Measurements from ENCODE around the gene EXOG.

EXOG gene

GRCh38 chr3:38545983-38546382 lies 49.8 kb downstream of the EXOG start:
- H4K20me1 ChIP-seq (ENCODE audit: insufficient read depth): no peaks in the 10 kb centered on the region
- no peak overlapping the region for H3K27ac ChIP-seq
- no peaks in the 10 kb centered on the region for H3K79me2 ChIP-seq (ENCODE audit: insufficient read depth, low read depth)
- no peaks in the 10 kb centered on the region for H3K36me3 ChIP-seq (ENCODE audit: insufficient read depth)
- no peak overlapping the region for H3K9ac ChIP-seq
- no peak overlapping the region for H3K4me2 ChIP-seq
- H3K27me3 ChIP-seq (ENCODE audit: insufficient read depth, low read depth): no peaks in the 10 kb centered on the region
- H3K4me1 ChIP-seq (ENCODE audit: low read depth, poor library complexity, severe bottlenecking): no peaks in the 10 kb centered on the region
- TF ChIP-seq, protein P1, sequence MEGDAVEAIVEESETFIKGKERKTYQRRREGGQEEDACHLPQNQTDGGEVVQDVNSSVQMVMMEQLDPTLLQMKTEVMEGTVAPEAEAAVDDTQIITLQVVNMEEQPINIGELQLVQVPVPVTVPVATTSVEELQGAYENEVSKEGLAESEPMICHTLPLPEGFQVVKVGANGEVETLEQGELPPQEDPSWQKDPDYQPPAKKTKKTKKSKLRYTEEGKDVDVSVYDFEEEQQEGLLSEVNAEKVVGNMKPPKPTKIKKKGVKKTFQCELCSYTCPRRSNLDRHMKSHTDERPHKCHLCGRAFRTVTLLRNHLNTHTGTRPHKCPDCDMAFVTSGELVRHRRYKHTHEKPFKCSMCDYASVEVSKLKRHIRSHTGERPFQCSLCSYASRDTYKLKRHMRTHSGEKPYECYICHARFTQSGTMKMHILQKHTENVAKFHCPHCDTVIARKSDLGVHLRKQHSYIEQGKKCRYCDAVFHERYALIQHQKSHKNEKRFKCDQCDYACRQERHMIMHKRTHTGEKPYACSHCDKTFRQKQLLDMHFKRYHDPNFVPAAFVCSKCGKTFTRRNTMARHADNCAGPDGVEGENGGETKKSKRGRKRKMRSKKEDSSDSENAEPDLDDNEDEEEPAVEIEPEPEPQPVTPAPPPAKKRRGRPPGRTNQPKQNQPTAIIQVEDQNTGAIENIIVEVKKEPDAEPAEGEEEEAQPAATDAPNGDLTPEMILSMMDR (conservative IDR thresholded peaks at IDR 0.05; ENCODE audit: low read depth, low read length): no peak
- H3K4me3 ChIP-seq (IDR thresholded peaks at IDR 0.05; ENCODE audit: insufficient read depth, low read depth, low read length): no peak overlapping the region
- no peak overlapping the region for H2AFZ ChIP-seq (ENCODE audit: low read depth)

DNA sequence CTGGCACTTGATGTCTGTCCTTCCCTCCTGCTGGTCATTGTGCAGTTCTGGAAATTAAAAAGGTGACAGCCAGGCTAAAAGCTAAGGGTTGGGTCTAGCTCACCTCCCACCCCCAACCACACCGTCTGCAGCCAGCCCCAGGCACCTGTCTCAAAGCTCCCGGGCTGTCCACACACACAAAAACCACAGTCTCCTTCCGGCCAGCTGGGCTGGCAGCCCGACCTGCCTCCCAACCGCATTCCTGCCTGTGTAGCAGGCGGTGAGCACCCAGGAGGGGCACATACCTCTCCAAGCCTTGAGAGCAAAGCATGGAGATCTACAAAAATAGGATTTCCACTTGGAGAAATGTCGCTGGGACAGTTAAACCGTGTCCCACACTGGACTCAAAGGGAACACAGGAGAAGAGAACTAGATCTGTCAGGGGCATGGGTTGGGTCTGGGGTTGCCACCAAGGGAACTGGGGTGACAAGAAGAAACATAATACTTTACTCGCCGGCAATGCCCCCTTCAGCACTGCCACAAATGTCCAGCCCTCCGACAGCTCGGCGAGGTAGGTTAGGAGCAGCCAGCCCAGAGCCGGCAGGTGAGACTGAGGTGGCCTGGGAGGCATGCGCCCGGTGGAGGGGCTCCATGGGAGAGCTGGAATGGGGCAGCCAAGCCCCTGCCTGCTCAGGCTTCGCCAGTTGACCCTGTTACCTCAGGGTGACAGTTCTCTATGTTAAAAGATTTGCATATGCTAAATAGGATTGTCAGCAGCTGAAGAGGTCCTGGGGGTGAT lies 52.2 kb downstream of the EXOG start:
- H3K9ac ChIP-seq: no peak overlapping the region
- no peaks in the 10 kb centered on the region for H3K27me3 ChIP-seq (ENCODE audit: insufficient read depth, low read depth)
- H3K4me3 ChIP-seq (IDR thresholded peaks at IDR 0.05; ENCODE audit: insufficient read depth, low read depth, low read length): no peak overlapping the region
- TF ChIP-seq, protein P1 (conservative IDR thresholded peaks at IDR 0.05; ENCODE audit: low read depth, low read length): no peak
- no peaks in the 10 kb centered on the region for H4K20me1 ChIP-seq (ENCODE audit: insufficient read depth)
- no peaks in the 10 kb centered on the region for H3K79me2 ChIP-seq (ENCODE audit: insufficient read depth, low read depth)
- H3K4me1 ChIP-seq (ENCODE audit: low read depth, poor library complexity, severe bottlenecking): no peaks in the 10 kb centered on the region
- no peak overlapping the region for H3K4me2 ChIP-seq
- no peak overlapping the region for H3K27ac ChIP-seq
- H3K36me3 ChIP-seq (ENCODE audit: insufficient read depth): no peaks in the 10 kb centered on the region
- no peak overlapping the region for H2AFZ ChIP-seq (ENCODE audit: low read depth)

- no peak overlapping the region for H3K4me2 ChIP-seq
- no peak overlapping the region for H2AFZ ChIP-seq (ENCODE audit: low read depth)
- no peaks in the 10 kb centered on the region for H3K36me3 ChIP-seq (ENCODE audit: insufficient read depth)
- no peaks in the 10 kb centered on the region for H3K27me3 ChIP-seq (ENCODE audit: insufficient read depth, low read depth)
- H3K4me1 ChIP-seq (ENCODE audit: low read depth, poor library complexity, severe bottlenecking): no peaks in the 10 kb centered on the region
- no peak overlapping the region for H3K27ac ChIP-seq
- no peaks in the 10 kb centered on the region for H4K20me1 ChIP-seq (ENCODE audit: insufficient read depth)
- TF ChIP-seq, protein P1 (conservative IDR thresholded peaks at IDR 0.05; ENCODE audit: low read depth, low read length): no peak
- H3K9ac ChIP-seq: no peak overlapping the region
- no peaks in the 10 kb centered on the region for H3K79me2 ChIP-seq (ENCODE audit: insufficient read depth, low read depth)
- H3K4me3 ChIP-seq (IDR thresholded peaks at IDR 0.05; ENCODE audit: insufficient read depth, low read depth, low read length): no peak overlapping the region
Measured at GRCh38 chr3:38549082-38549481, 52.9 kb downstream of the EXOG start.

DNA sequence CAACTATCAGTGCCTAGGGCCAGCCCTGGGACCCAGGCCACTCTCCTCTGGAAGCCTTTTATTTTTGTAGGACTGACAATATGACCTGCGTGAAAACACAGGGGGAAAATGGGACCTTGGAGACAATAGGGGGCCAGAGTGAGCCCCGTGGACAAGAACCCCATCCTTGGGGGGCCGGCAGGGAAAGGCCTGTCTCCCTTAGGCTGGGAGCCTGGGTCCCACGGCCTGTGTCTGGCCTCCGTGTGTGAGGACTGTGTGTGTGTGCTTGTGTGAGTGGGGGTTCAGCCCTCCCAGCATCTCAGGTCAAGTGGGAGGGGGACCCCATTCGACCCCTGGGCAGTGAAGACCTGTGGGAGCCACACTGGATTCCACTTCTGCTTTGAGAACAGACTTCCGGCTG lies 53.3 kb downstream of the EXOG start:
- Histone ChIP-seq H3K4me3 (IDR thresholded peaks at IDR 0.05; ENCODE audit: insufficient read depth, low read depth, low read length) (no peak overlapping the region), H3K36me3 (ENCODE audit: insufficient read depth) (no peaks in the 10 kb centered on the region), H3K27me3 (ENCODE audit: insufficient read depth, low read depth) (no peaks in the 10 kb centered on the region), H2AFZ (ENCODE audit: low read depth) (no peak overlapping the region), H4K20me1 (ENCODE audit: insufficient read depth) (no peaks in the 10 kb centered on the region), H3K9ac (no peak overlapping the region), H3K4me1 (ENCODE audit: low read depth, poor library complexity, severe bottlenecking) (no peaks in the 10 kb centered on the region), H3K79me2 (ENCODE audit: insufficient read depth, low read depth) (no peaks in the 10 kb centered on the region), H3K4me2 (no peak overlapping the region), H3K27ac (no peak overlapping the region)
- TF ChIP-seq, protein P1 (conservative IDR thresholded peaks at IDR 0.05; ENCODE audit: low read depth, low read length): no peak

Measured in KMS-11 (cell line).